GM19438 (cell line): ENCODE data around the gene CPA1.

Source experiments
- ATAC-seq: cut with Tn5 transposase; IDR thresholded peaks from one replicate; pipeline ENCODE4 v1.9.1; 2021; ENCODE audit warnings: low read depth; ENCODE audit not compliant: unreplicated experiment

The CPA1 gene

GRCh38 chr7:130421684-130422083 lies 41.4 kb downstream of the CPA1 start:
- no peak for ATAC-seq

- ATAC-seq, result no peak
Observed at GRCh38 chr7:130423501-130424037, 43.3 kb downstream of the CPA1 start.

GRCh38 chr7:130425796-130426195 lies 45.5 kb downstream of the CPA1 start:
- no peak for ATAC-seq

- ATAC-seq, result no peak
Observed at GRCh38 chr7:130426564-130426963, 46.3 kb downstream of the CPA1 start.

GRCh38 chr7:130429019-130429418 lies 48.7 kb downstream of the CPA1 start:
- ATAC-seq, result no peak

GRCh38 chr7:130430115-130430514 lies 49.8 kb downstream of the CPA1 start:
- no peak for ATAC-seq

GRCh38 chr7:130430841-130431666 lies 50.8 kb downstream of the CPA1 start:
- no peak for ATAC-seq

- no peak for ATAC-seq
Observed at GRCh38 chr7:130432886-130433285, 52.6 kb downstream of the CPA1 start.

GRCh38 chr7:130433301-130433700 lies 53.0 kb downstream of the CPA1 start:
- ATAC-seq, result no peak

- ATAC-seq, result no peak
Observed at GRCh38 chr7:130435311-130435854, 55.1 kb downstream of the CPA1 start.

GRCh38 chr7:130436253-130436652 lies 56.0 kb downstream of the CPA1 start:
- ATAC-seq, result no peak
